SU-DHL-6 (cell line): ENCODE measurements around the gene TMEM250.

Experiments
- H2AFZ ChIP-seq: fragments of 200-600 bp; sonication (generic); 2 replicates; pipeline ENCODE4 v1.6.1; 2014; ENCODE audit warnings: low read depth, mild to moderate bottlenecking, moderate library complexity, mixed read lengths, antibody characterized with exemption, low read length; ENCODE audit not compliant: severe bottlenecking
- H3F3A ChIP-seq: fragments of 200-600 bp; shearing (Covaris generic); 2 replicates; pipeline ENCODE4 v1.6.0; 2016; ENCODE audit warnings: antibody characterized with exemption, mild to moderate bottlenecking; ENCODE audit not compliant: insufficient read depth
- H3K27ac ChIP-seq: fragments of 200-600 bp; sonication (generic); 2 replicates; pipeline ENCODE4 v1.5.1; 2016; ENCODE audit warnings: low read depth, mild to moderate bottlenecking, low read length, moderate library complexity, mixed read lengths
- H3K27me3 ChIP-seq: fragments of 200-600 bp; sonication (generic), shearing (Covaris generic); 2 replicates; pipeline ENCODE4 v1.6.0; 2014; ENCODE audit warnings: mild to moderate bottlenecking, low read length
- H3K36me3 ChIP-seq: fragments of 200-600 bp; sonication (generic); 2 replicates; pipeline ENCODE4 v1.6.1; 2014; ENCODE audit warnings: mild to moderate bottlenecking, low read length, mixed read lengths
- H3K4me2 ChIP-seq: fragments of 300-600, 200-600 bp; shearing (Covaris generic), sonication (generic); 2 replicates; pipeline ENCODE4 v1.6.0; 2014; ENCODE audit warnings: low read length, low read depth, mild to moderate bottlenecking; ENCODE audit not compliant: poor library complexity, severe bottlenecking
- H3K4me3 ChIP-seq: fragments of 200-600 bp; sonication (generic); 2 replicates; pipeline ENCODE4 v1.5.1; 2014; ENCODE audit warnings: antibody characterized with exemption, low read length, mild to moderate bottlenecking, mixed read lengths; ENCODE audit not compliant: insufficient read depth, poor library complexity, severe bottlenecking
- H3K79me2 ChIP-seq: fragments of 200-600 bp; sonication (generic); 2 replicates; pipeline ENCODE4 v1.6.1; 2014; ENCODE audit warnings: mild to moderate bottlenecking, low read length, moderate library complexity; ENCODE audit not compliant: insufficient read depth
- H3K9ac ChIP-seq: fragments of 200-600 bp; sonication (generic); 2 replicates; pipeline ENCODE4 v1.7.0; 2014; ENCODE audit warnings: mild to moderate bottlenecking, low read length
- H3K9me2 ChIP-seq: fragments of 200-600 bp; sonication (generic); replicated peaks from 2 replicates; pipeline ENCODE4 v1.6.1; 2014; ENCODE audit warnings: low read length; ENCODE audit not compliant: insufficient read depth
- H3K9me3 ChIP-seq: fragments of 200-600 bp; sonication (generic); 2 replicates; pipeline ENCODE4 v1.6.1; 2014; ENCODE audit warnings: low read length, mixed read lengths; ENCODE audit not compliant: insufficient read depth
- H4K20me1 ChIP-seq: fragments of 200-600 bp; sonication (generic); 2 replicates; pipeline ENCODE4 v1.6.1; 2014; ENCODE audit warnings: low read depth, mild to moderate bottlenecking, antibody characterized with exemption, low read length, moderate library complexity, mixed read lengths
- EZH2phosphoT487 ChIP-seq: fragments of 200-600 bp; sonication (generic), shearing (Covaris generic); conservative IDR thresholded peaks from 2 replicates; pipeline ENCODE4 v1.6.1; 2018; ENCODE audit warnings: mild to moderate bottlenecking, antibody characterized with exemption, low read length, moderate library complexity, mixed read lengths
- TF ChIP-seq, protein P1 (sequence below): fragments of 200-600 bp; sonication (generic); IDR thresholded peaks from one replicate; pipeline ENCODE4 v1.5.1; 2017; ENCODE audit warnings: antibody characterized with exemption, mild to moderate bottlenecking, low read length, moderate library complexity; ENCODE audit not compliant: insufficient read depth, poor library complexity, severe bottlenecking

The TMEM250 gene

DNA sequence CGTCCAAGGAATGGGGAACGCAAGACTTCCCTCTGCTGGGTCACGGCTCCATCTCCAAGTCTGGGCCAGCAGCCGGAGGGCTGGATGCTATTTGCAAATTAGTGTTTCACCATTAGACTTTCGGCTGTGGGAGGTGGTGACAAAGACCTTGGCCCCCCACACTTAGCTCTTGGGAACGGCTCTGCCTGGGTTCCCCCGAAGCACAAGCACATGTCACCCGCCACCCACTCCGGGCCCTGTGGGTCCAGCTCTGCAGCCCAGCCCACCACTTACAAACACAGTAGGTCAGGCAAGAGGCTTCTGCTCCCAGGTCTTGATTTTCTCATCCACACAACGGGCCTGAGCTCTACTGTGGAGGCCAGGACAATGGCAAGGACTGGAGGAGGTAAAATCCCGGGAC is 25.8 kb upstream of the TMEM250 start:
- Histone ChIP-seq H4K20me1 (no peaks in the 10 kb centered on the region), H3K9me3 (no peaks in the 10 kb centered on the region), H3K27ac (no peak overlapping the region), H3K9ac (no peak overlapping the region), H3F3A (no peaks in the 10 kb centered on the region), H3K9me2 (no peaks in the 10 kb centered on the region), H2AFZ (no peak overlapping the region), H3K4me2 (no peak overlapping the region), H3K27me3 (no peaks in the 10 kb centered on the region), H3K79me2 (no peaks in the 10 kb centered on the region), H3K4me3 (no peak overlapping the region), H3K36me3 (no peaks in the 10 kb centered on the region)
- TF ChIP-seq EZH2phosphoT487: no peak
- TF ChIP-seq, protein P1, sequence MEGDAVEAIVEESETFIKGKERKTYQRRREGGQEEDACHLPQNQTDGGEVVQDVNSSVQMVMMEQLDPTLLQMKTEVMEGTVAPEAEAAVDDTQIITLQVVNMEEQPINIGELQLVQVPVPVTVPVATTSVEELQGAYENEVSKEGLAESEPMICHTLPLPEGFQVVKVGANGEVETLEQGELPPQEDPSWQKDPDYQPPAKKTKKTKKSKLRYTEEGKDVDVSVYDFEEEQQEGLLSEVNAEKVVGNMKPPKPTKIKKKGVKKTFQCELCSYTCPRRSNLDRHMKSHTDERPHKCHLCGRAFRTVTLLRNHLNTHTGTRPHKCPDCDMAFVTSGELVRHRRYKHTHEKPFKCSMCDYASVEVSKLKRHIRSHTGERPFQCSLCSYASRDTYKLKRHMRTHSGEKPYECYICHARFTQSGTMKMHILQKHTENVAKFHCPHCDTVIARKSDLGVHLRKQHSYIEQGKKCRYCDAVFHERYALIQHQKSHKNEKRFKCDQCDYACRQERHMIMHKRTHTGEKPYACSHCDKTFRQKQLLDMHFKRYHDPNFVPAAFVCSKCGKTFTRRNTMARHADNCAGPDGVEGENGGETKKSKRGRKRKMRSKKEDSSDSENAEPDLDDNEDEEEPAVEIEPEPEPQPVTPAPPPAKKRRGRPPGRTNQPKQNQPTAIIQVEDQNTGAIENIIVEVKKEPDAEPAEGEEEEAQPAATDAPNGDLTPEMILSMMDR: no peak

DNA sequence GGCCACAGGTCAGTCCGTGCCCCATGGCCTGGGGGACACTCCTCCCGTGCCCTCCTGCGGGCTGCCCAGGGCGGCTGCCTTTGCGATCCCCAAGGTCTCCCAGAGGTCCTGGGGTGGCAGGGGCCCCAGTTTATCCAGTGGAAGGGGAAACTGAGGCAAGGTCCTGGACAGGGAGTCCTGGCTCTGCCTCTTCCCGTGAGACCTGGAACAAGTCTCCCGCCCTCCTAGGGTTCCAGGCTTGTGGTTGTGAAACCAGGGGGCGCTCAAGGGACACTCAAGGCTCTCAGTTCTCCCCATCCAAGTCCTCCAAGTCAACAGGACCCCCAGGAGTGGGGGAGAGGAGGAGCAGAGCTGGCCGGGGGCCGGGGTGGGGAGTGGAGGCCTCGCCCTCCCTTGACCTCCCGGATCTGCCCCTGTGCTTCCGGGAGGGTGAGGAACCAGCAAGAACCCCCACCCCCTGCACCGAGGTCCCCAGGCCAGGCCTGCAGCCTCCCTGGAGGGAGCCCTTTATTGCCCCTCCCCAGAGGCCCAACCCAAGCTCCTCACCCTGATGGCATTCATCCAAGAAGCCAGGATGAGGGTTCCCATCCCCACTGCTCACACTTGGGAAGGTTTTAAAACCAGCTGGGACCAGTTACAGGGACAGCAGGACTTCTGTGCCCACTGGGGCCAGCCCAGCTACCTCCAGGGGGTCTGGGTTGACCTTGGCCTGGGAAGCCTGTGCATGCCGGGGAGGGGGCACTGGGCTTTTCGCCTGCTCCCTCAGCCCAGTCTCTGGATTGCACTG is 24.7 kb upstream of the TMEM250 start:
- H3K27ac ChIP-seq: no peak overlapping the region
- TF ChIP-seq, protein P1: peak; percentile 33
- no peak for TF ChIP-seq EZH2phosphoT487
- no peak overlapping the region for H2AFZ ChIP-seq
- no peaks in the 10 kb centered on the region for H3K27me3 ChIP-seq
- H3K36me3 ChIP-seq: no peaks in the 10 kb centered on the region
- no peaks in the 10 kb centered on the region for H3K9me3 ChIP-seq
- H3K79me2 ChIP-seq: no peaks in the 10 kb centered on the region
- H3K4me3 ChIP-seq: no peak overlapping the region
- no peaks in the 10 kb centered on the region for H4K20me1 ChIP-seq
- no peak overlapping the region for H3K9ac ChIP-seq
- H3K9me2 ChIP-seq: no peaks in the 10 kb centered on the region
- no peaks in the 10 kb centered on the region for H3F3A ChIP-seq
- H3K4me2 ChIP-seq: no peak overlapping the region

DNA sequence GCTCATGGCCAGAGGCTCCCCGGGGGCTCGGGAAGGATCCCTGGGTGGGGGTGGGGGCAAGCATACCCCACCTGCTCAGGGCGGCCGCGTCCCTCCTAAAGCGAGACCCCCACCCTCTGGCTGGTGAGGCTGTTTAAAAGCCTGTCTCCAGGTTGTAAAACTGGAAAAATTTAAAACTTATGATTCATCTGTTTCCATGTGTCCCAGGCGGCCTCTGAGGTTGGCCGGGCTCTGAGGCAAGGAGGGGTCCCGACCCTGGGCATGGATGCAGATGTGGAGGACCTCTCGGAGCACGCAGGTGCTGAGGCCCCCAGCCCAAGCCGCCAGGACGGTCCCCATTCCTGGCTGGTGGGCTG is 24.2 kb upstream of the TMEM250 start:
- no peak overlapping the region for H3K9ac ChIP-seq
- no peaks in the 10 kb centered on the region for H3F3A ChIP-seq
- no peak overlapping the region for H3K4me2 ChIP-seq
- no peaks in the 10 kb centered on the region for H3K9me3 ChIP-seq
- no peaks in the 10 kb centered on the region for H4K20me1 ChIP-seq
- no peaks in the 10 kb centered on the region for H3K27me3 ChIP-seq
- no peak overlapping the region for H2AFZ ChIP-seq
- TF ChIP-seq, protein P1: no peak
- no peak for TF ChIP-seq EZH2phosphoT487
- no peak overlapping the region for H3K27ac ChIP-seq
- H3K79me2 ChIP-seq: no peaks in the 10 kb centered on the region
- H3K9me2 ChIP-seq: no peaks in the 10 kb centered on the region
- H3K36me3 ChIP-seq: no peaks in the 10 kb centered on the region
- H3K4me3 ChIP-seq: no peak overlapping the region
